ENCODE results near the gene TUBA4A.
"Not testable (repeated sequence)": the region's sequence is repeated elsewhere in the genome, so short reads cannot be mapped to it uniquely, and the experiment has no call there.

The TUBA4A gene

DNA sequence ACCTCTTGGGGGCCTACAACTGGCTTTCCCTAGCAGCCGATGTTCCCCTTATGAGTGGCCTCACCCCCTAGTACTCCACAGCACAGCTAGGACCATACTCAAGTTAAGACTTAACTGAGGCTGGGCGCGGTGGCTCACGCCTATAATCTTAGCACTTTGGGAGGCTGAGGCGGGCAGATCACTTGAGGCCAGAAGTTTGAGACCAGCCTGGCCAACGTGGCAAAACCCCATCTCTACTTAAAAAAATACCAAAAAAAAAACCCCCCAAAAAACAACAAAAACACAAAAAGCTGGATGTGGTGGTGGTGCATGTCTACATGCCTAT lies 33.4 kb upstream of the TUBA4A start:
- not testable (repeated sequence) for DNase-seq (ENCODE audit: low read depth in 1 of 2, low spot score in 1 of 2)

DNA sequence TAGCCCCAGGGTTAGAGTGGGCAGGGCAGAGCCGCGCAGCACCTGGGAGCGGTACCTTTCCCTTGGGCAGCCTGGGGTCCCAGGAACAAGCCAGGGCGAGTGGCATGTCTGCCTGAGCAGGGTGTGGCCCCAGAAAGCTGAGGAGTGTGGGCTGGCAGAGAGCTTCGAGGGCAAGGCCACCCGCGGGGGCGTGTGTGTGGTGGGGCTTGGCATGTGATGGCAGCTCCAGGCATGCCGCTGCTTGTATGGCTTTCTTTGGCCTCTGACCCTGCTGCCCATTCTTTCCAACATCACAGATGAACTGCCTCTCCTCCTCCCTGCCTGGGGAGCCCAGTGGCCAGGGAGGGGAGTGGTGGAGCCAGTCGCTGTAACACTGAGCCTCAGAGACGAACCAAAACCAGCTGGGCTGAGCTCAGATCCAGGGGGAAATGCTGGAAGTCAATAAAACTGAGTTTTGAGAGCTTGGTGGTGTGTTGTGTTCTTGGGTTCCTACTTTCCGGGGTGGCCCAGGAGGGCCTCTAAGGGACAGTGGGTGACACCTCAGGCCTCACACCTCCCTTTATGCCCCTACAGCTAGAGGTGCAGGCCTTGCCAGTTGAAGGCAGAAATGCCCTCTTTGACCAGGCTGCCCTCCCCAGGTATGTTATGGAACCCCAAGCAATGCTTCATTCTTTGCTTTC lies 32.9 kb upstream of the TUBA4A start:
- DNase-seq (ENCODE audit: low read depth in 1 of 2, low spot score in 1 of 2), result no peak

GRCh38 chr2:219285894-219286425 lies 32.2 kb upstream of the TUBA4A start:
- no peak for DNase-seq (ENCODE audit: low read depth in 1 of 2, low spot score in 1 of 2)

- no peak for DNase-seq (ENCODE audit: low read depth in 1 of 2, low spot score in 1 of 2)
These were observed 31.6 kb upstream of the TUBA4A start for GRCh38 chr2:219285373-219285735.

DNA sequence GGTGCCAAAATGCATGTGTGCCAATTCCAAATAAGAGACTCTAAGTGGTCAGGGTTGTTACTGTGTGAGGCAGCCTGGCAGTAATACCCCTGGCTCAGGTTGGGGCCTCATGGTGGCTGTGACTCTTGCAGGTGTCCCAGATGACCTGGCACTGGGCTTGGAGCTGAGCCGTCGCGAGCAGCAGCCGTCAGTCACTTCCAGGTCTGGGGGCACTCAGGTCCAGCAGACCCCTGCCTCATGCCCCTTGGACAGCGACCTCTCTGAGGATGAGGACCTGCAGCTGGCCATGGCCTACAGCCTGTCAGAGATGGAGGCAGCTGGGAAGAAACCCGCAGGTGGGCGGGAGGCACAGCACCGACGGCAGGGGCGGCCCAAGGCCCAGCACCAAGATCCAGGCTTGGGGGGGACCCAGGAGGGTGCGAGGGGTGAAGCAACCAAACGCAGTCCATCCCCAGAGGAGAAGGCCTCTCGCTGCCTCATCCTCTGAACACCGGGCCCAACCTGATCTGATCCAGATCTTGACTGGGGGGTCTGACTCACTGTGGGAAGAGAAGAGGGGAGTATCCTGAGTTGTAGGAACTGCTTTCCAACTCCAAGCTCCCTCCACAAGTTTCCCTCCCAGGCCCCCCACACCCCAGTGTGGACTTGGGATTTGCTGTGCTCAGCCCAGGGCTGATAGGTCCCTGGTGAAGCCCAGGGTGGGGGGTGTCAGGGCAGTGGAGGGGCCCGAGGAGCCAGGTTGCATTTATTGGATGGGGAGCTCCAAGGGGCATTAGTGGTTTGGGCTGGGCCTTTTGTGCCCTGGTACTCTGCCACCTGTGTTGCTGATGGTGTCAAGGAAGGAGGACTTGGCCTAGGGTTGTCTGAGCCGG lies 31.0 kb upstream of the TUBA4A start:
- DNase-seq (ENCODE audit: low read depth in 1 of 2, low spot score in 1 of 2), result no peak

DNA sequence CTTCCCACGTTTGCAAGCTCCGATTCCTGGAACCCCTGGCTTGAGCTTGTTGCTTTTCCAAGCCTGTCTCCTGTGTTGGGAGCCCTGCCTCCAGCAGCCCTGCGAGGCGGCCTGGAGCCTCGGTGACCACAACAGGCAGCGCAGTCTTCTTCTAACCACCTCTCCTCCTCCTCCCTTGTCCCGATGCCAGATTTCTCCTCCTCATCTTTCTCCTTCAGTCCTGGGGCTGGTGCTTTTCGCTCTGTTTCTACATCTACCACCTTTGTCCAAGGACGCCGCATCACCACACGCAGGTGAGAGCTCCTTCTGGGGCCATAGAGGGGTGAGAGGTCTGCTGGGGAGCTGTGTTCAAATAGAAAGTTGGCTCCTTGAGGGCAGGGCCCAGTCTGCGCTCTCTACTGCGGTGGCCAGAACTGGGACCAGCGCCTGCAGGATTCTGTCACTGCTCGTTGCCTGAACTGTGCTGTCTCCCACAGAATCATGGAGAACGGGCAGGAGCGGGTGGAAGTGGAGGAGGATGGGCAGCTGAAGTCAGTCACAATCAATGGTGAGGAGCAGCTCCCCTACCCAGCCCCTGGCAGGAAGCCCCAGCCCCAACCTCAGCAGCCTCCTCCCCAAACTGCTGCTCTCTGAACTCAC lies 29.3 kb upstream of the TUBA4A start:
- DNase-seq (ENCODE audit: low read depth in 1 of 2, low spot score in 1 of 2), result no peak

- DNase-seq (ENCODE audit: low read depth in 1 of 2, low spot score in 1 of 2), result no peak
These were observed 28.7 kb upstream of the TUBA4A start for GRCh38 chr2:219282375-219282774.

GRCh38 chr2:219281588-219281987 lies 27.9 kb upstream of the TUBA4A start:
- DNase-seq (ENCODE audit: low read depth in 1 of 2, low spot score in 1 of 2), result no peak

DNA sequence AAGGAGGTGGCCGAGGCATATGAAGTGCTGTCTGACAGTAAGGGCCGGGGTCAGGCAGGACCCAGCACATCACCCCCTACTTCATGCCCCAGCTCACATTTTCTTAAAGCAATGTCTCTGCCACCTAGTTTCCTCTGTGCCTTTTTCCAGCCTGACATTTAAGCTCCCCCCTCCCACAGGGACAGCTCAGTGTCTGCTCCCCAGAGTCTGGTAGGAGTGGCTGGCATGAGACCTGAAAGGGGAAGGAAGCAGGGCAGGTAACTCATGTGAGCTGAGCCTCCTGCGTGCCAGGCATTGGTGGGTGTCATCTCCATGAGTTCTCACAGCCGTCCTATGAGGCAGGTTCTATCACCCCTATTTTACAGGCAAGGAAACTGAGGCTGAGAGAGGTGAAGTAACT lies 26.9 kb upstream of the TUBA4A start:
- no peak for DNase-seq (ENCODE audit: low read depth in 1 of 2, low spot score in 1 of 2)

GRCh38 chr2:219279916-219280516 lies 26.3 kb upstream of the TUBA4A start:
- DNase-seq (ENCODE audit: low read depth in 1 of 2, low spot score in 1 of 2), result no peak

- DNase-seq (ENCODE audit: low read depth in 1 of 2, low spot score in 1 of 2), result peak; percentile 97
These were observed 25.6 kb upstream of the TUBA4A start, which contains the start of gene DNAJB2 for GRCh38 chr2:219279151-219279915. Gene DNAJB2, plus strand, starts transcription at chr2:219279366. Its CDS starts 468 bp downstream, at chr2:219279834.

DNA sequence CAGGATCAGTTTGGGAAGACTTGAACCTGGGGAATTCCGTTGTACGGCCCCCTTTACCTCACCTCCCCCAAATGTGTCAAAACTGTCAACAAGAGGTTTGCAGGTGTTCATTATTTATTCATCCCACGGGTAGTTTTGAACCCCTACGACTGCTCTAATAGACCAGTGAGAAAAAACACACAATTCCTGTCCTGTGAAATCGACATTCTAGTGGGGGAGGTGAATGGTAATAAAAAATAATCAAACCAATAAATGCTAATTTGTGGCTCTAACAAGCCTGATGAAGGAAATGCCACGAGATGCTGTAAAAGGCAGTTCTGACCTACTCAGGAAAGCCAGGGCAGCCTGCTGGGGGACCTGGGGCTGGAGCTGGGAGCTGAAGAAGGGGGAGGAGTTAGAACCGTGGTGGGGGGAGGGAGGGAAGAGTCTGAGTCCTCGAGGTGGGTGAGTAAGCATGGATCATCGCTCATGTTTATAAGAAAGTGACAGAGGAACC lies 25.0 kb upstream of the TUBA4A start:
- no peak for DNase-seq (ENCODE audit: low read depth in 1 of 2, low spot score in 1 of 2)

GRCh38 chr2:219277703-219278654 lies 24.3 kb upstream of the TUBA4A start:
- DNase-seq (ENCODE audit: low read depth in 1 of 2, low spot score in 1 of 2), result peak; percentile 52 to 61

DNA sequence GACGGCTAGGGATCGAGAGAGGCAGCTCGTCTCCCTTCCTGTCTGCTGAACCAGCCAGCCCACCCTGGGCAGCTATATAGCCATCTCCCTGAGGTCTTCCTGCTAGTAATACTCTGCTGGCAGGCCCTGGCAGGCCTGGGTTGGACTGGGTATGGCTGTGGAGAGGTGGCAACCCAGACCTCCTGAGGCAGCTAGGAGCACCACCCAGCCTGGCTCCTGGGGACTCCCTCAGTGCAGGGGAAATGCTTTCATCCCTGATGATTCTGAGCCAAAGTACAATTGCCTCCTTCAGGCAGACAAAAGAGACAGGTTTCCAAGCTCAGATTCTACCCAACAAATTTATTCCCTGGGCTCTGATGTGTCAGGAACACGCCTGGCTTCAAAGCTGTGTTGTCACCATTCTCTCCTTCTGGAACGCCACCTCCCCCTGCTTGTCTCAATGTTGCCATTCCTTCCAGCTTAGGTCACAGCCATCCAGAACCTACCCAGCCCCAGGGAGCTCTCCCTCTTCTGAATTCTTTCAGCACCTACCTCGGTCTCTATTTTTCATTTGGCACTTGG lies 20.7 kb upstream of the TUBA4A start:
- DNase-seq (ENCODE audit: low read depth in 1 of 2, low spot score in 1 of 2), result no peak

GRCh38 chr2:219273937-219274336 lies 20.2 kb upstream of the TUBA4A start:
- DNase-seq (ENCODE audit: low read depth in 1 of 2, low spot score in 1 of 2), result no peak

DNA sequence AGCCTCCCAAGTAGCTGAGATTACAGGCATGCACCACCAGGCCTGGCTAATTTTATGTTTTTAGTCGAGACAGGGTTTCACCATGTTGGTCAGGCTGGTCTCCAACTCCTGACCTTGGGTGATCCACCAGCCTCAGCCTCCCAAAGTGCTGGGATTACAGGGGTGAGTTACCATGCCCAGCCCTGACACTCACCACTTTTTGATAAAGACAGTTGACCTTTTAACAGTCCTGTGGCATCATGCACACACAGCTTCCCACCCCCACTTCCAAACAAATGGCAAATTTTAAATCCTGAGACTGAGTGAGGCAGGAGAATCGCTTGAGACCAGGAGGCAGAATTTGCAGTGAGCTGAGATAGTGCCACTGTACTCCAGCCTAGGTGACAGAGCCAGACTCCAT lies 19.3 kb upstream of the TUBA4A start:
- no peak for DNase-seq (ENCODE audit: low read depth in 1 of 2, low spot score in 1 of 2)

DNA sequence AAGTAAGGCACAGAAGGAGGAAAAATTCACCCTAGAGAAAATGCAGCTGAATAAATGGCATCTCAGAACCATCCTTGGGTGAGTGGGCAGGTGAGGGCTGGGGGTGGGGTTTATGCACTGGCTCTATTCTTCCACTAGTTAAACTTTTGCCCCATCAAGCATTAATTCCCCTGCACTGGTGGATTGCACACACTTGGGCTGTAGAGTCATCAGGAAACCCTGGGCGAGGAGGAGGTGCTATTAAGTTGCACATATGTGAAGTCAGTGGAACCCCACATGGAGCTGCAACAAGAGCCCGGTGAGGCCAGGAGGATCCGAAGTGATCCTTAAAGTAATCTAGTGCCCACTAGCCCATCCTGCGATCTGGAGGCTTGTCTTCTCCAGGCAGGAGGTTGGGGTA lies 18.6 kb upstream of the TUBA4A start:
- DNase-seq (ENCODE audit: low read depth in 1 of 2, low spot score in 1 of 2), result no peak

- no peak for DNase-seq (ENCODE audit: low read depth in 1 of 2, low spot score in 1 of 2)
These were observed 17.3 kb upstream of the TUBA4A start for GRCh38 chr2:219271021-219271420.

GRCh38 chr2:219270055-219270372 lies 16.3 kb upstream of the TUBA4A start:
- no peak for DNase-seq (ENCODE audit: low read depth in 1 of 2, low spot score in 1 of 2)
